ENCODE measurements around the gene CCIN. TPM values are rescaled to one million over a fixed set of nuclear protein-coding genes. Genes with fewer than 3 reads are reported as not detected.

The CCIN gene
- total RNA-seq, 2 donors from 2014 or later, result 0.32 TPM; not detected in 1

DNA sequence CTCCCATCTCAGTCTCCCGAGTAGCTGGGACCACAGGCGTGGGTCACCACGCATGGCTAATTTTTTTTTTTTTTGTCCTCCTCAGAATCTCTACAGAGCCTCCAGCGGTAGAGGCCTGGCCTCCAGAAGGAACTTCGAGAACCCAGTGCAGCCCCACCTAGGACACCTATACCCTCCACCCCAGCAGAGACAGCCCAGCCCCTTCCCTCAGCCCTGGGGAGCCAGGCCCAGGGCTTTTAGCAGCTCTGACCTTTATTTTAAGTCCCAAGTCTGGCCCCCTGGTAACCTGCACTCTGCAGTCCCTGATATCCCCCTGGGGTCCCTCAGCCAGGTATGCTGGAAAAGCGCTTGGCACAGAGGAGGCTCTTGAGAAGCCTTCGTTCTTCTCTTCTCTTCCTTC lies 27.4 kb upstream of the CCIN start:
- Histone ChIP-seq H3K4me1 (peaks cover 15% of the 10 kb centered on the region), H3K36me3 (no peaks in the 10 kb centered on the region), H3K27me3 (no peaks in the 10 kb centered on the region), H3K9me3 (no peaks in the 10 kb centered on the region), H3K9ac (ENCODE audit: low read depth in 2 of 2, low read length in 2 of 2) (peak overlapping the region in 1 of 2 donors; percentile 72), H3K27ac (peak overlapping the region; percentile 78), H3K4me3 (no peak overlapping the region)
- TF ChIP-seq, protein P1, sequence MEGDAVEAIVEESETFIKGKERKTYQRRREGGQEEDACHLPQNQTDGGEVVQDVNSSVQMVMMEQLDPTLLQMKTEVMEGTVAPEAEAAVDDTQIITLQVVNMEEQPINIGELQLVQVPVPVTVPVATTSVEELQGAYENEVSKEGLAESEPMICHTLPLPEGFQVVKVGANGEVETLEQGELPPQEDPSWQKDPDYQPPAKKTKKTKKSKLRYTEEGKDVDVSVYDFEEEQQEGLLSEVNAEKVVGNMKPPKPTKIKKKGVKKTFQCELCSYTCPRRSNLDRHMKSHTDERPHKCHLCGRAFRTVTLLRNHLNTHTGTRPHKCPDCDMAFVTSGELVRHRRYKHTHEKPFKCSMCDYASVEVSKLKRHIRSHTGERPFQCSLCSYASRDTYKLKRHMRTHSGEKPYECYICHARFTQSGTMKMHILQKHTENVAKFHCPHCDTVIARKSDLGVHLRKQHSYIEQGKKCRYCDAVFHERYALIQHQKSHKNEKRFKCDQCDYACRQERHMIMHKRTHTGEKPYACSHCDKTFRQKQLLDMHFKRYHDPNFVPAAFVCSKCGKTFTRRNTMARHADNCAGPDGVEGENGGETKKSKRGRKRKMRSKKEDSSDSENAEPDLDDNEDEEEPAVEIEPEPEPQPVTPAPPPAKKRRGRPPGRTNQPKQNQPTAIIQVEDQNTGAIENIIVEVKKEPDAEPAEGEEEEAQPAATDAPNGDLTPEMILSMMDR (IDR thresholded peaks at IDR 0.05), result no peak
- DNase-seq, result no peak
- intact Hi-C loops (cut with DNase I), result no loop called here

DNA sequence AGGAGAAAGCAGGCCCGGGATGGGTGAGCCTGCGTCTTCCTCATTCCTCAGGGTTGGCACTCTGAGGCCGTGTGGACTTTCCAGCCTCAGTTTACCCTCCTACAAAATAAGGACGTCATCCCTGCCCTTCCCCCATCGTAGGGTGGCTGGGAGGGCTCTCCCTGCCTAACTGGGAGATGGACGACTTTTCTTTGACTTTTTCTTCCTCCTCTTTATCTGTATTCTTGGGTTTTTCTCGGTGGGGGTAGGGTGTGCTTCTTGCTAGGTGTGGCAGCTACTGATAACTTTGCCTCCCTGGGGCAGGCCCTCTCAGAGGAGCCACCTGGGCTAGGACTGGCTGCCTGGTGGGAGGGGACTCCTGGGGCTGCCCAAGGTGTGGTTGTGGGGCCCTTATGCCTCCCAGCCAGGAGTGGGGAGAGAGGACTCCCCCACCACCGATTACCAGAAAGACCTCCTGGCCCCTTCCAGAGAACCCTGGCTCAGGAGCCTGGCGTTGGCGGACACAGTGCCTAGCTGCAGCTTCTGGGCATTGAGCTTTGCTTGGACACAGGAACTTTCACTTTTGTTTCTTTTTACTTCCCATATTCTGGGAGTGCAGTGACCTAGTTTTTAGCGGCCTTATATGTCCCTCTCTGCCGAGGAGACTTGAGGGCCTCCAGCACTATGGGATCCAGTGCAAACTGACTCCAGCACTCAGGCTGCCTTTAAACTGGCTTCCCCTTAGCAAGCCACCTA lies 26.5 kb upstream of the CCIN start:
- H3K27ac ChIP-seq, result peak overlapping the region; percentile 78
- peak overlapping the region; percentile 14 for H3K4me3 ChIP-seq
- DNase-seq, result peak; percentile 71
- no peaks in the 10 kb centered on the region for H3K36me3 ChIP-seq
- intact Hi-C loops (cut with DNase I), result no loop called here
- TF ChIP-seq, protein P1 (IDR thresholded peaks at IDR 0.05), result no peak
- no peaks in the 10 kb centered on the region for H3K9me3 ChIP-seq
- H3K27me3 ChIP-seq, result no peaks in the 10 kb centered on the region
- peaks cover 15% of the 10 kb centered on the region for H3K4me1 ChIP-seq
- peak overlapping the region; percentile 54 to 72 for H3K9ac ChIP-seq (ENCODE audit: low read depth in 2 of 2, low read length in 2 of 2)

DNA sequence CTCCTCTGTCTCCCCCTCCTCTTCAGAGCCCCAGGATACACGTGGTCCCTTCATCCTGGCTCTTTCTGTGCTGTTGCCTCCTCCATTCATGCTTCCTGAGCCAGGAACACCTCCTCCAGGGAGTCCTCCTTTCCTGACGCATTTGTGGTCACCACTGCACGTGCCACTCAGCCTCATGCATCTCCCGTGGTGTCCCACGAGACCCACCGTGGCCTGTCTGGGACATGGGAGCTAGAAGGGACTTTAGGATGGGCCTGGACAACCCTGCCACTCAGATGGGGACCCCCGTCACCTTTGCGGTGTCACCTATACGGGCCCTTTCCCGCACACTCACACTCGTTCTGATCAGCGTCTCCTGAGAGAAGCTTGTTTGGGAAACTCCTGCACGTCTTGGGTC lies 25.9 kb upstream of the CCIN start:
- no peaks in the 10 kb centered on the region for H3K36me3 ChIP-seq
- peak overlapping the region; percentile 54 to 72 for H3K9ac ChIP-seq (ENCODE audit: low read depth in 2 of 2, low read length in 2 of 2)
- H3K4me3 ChIP-seq, result peak overlapping the region; percentile 14
- TF ChIP-seq, protein P1 (IDR thresholded peaks at IDR 0.05), result no peak
- peak overlapping the region; percentile 78 for H3K27ac ChIP-seq
- DNase-seq, result no peak
- no peaks in the 10 kb centered on the region for H3K27me3 ChIP-seq
- peaks cover 17% of the 10 kb centered on the region for H3K4me1 ChIP-seq
- no peaks in the 10 kb centered on the region for H3K9me3 ChIP-seq
- intact Hi-C loops (cut with DNase I), result no loop called here

- Histone ChIP-seq H3K27me3 (no peaks in the 10 kb centered on the region), H3K4me1 (peaks cover 19% of the 10 kb centered on the region), H3K9me3 (no peaks in the 10 kb centered on the region), H3K27ac (no peak overlapping the region), H3K36me3 (no peaks in the 10 kb centered on the region), H3K9ac (ENCODE audit: low read depth in 2 of 2, low read length in 2 of 2) (no peak overlapping the region), H3K4me3 (no peak overlapping the region)
- intact Hi-C loops (cut with DNase I), result no loop called here
- no peak for DNase-seq
- TF ChIP-seq, protein P1 (IDR thresholded peaks at IDR 0.05), result no peak
Measured at GRCh38 chr9:36144309-36145232, 24.6 kb upstream of the CCIN start.

DNA sequence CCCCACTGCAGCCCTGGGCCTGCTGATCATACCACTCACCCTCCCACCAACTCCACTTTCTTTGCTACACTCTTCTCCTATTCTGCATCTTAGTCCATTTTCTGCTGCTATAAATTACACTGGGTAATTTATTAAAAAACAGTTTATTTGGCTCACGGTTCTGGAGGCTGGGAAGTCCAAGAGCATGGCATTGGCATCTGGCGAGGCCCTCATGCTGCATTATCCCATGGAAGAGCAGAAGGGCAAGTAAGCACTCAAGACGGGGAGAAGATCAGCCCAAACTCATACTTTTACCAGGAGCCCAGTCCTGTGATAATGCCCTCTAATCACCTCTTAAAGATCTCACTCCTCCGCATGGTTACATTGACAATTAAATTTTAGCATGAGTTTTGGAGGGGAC lies 23.2 kb upstream of the CCIN start:
- no peak for DNase-seq
- intact Hi-C loops (cut with DNase I), result no loop called here

More for the DNA sequence above, 23.2 kb upstream of the CCIN start:
- no peak overlapping the region for H3K4me3 ChIP-seq
- no peak overlapping the region for H3K9ac ChIP-seq (ENCODE audit: low read depth in 2 of 2, low read length in 2 of 2)
- H3K27me3 ChIP-seq, result no peaks in the 10 kb centered on the region
- H3K36me3 ChIP-seq, result no peaks in the 10 kb centered on the region
- H3K9me3 ChIP-seq, result no peaks in the 10 kb centered on the region
- peaks cover 19% of the 10 kb centered on the region for H3K4me1 ChIP-seq
- H3K27ac ChIP-seq, result no peak overlapping the region
- TF ChIP-seq, protein P1 (IDR thresholded peaks at IDR 0.05), result no peak
